ENCODE results near the gene B4GALT6.

GRCh38 chr18:31607384-31607783, 77.0 kb downstream of the B4GALT6 start:
- TF ChIP-seq POLR2A (IDR thresholded peaks at IDR 0.05) (no peak), POLR2AphosphoS5 (IDR thresholded peaks at IDR 0.05) (no peak)

All from suprapubic skin (tissue), 4 donors.